GM23248 (cell line): Measurements from ENCODE around the gene RNF213. TPM values are rescaled to one million over a fixed set of nuclear protein-coding genes. Genes with fewer than 3 reads are reported as not detected.
A peak's percentile ranks its signal among the peaks of the same experiment; 100 is the strongest.
"Not testable (repeated sequence)": the region's sequence is repeated elsewhere in the genome, so short reads cannot be mapped to it uniquely, and the experiment has no call there.

Experiments used
- DNase-seq: peaks from one replicate; pipeline ENCODE4 v3.0.0-alpha.2; 2015
- H2AFZ ChIP-seq: fragments of 200-600 bp; sonication (generic); 2 replicates; pipeline ENCODE4 v1.6.1; 2016; ENCODE audit warnings: antibody characterized with exemption
- H3F3A ChIP-seq: fragments of 200-600 bp; sonication (generic); 2 replicates; pipeline ENCODE4 v1.6.1; 2016; ENCODE audit warnings: mild to moderate bottlenecking, antibody characterized with exemption, mixed run types; ENCODE audit not compliant: insufficient read depth
- H3K27ac ChIP-seq: fragments of 200-600 bp; sonication (generic); 2 replicates; pipeline ENCODE4 v1.5.1; 2016; ENCODE audit warnings: mild to moderate bottlenecking
- H3K27me3 ChIP-seq: fragments of 200-600 bp; sonication (generic); replicated peaks from 2 replicates; pipeline ENCODE4 v1.6.1; 2016; ENCODE audit warnings: mild to moderate bottlenecking; ENCODE audit not compliant: insufficient read depth
- H3K36me3 ChIP-seq: fragments of 200-600 bp; sonication (generic); 2 replicates; pipeline ENCODE4 v1.6.1; 2016; ENCODE audit warnings: low read depth, mild to moderate bottlenecking
- H3K4me1 ChIP-seq: fragments of 200-600 bp; sonication (generic); 2 replicates; pipeline ENCODE4 v1.6.1; 2016; ENCODE audit warnings: mild to moderate bottlenecking; ENCODE audit not compliant: insufficient read depth
- H3K4me2 ChIP-seq: fragments of 200-600 bp; sonication (generic); one replicate; pipeline ENCODE4 v1.6.1; 2016; ENCODE audit warnings: mild to moderate bottlenecking; ENCODE audit not compliant: unreplicated experiment
- H3K4me3 ChIP-seq: fragments of 200-600 bp; sonication (generic); 2 replicates; pipeline ENCODE4 v1.5.1; 2016; ENCODE audit warnings: mild to moderate bottlenecking
- H3K79me2 ChIP-seq: fragments of 200-600 bp; sonication (generic); 2 replicates; pipeline ENCODE4 v1.6.1; 2016; ENCODE audit warnings: mild to moderate bottlenecking; ENCODE audit not compliant: insufficient read depth
- H3K9ac ChIP-seq: fragments of 200-600 bp; sonication (generic); 2 replicates; pipeline ENCODE4 v1.6.1; 2016; ENCODE audit warnings: mild to moderate bottlenecking
- H3K9me2 ChIP-seq: fragments of 200-600 bp; sonication (generic); 2 replicates; pipeline ENCODE4 v1.6.1; 2016; ENCODE audit warnings: mixed run types, mild to moderate bottlenecking, moderate library complexity; ENCODE audit not compliant: insufficient read depth
- H3K9me3 ChIP-seq: fragments of 200-600 bp; sonication (generic); one replicate; pipeline ENCODE4 v1.6.1; 2017; ENCODE audit warnings: low read depth
- H4K20me1 ChIP-seq: fragments of 200-600 bp; sonication (generic); 2 replicates; pipeline ENCODE4 v1.6.0; 2016; ENCODE audit not compliant: insufficient read depth
- EZH2 ChIP-seq: fragments of 200-600 bp; sonication (generic); IDR thresholded peaks from 2 replicates; pipeline ENCODE4 v1.6.1; 2018; ENCODE audit warnings: antibody characterized with exemption, mild to moderate bottlenecking; ENCODE audit not compliant: insufficient read depth, poor library complexity, severe bottlenecking
- EZH2phosphoT487 ChIP-seq: fragments of 200-600 bp; sonication (generic); IDR thresholded peaks from 2 replicates; pipeline ENCODE4 v1.6.1; 2018; ENCODE audit warnings: antibody characterized with exemption, moderate library complexity, mild to moderate bottlenecking, low read depth; ENCODE audit not compliant: insufficient read depth
- WGBS, 2 experiments: methylation state at CpG; one replicate each; pipeline ENCODE4 v1.1.6; 2015 to 2017; ENCODE audit warnings: low lambda C conversion rate in 2 of 2, low coverage in 1 of 2; ENCODE audit errors: missing lambda C conversion rate in 2 of 2; 5-methylcytosine and 5-hydroxymethylcytosine counted together
- in situ Hi-C: fragments of 300-500 bp; cut with MboI; formaldehyde crosslinking; loops from 2 replicates; pipeline ENCODE4 v1.15.0; 2020
- polyA plus RNA-seq: library from polyadenylated mRNA; unstranded; fragments of >200 nt; fragmentation: Nextera tagmentation; extraction: Ambion mirVana; gene quantifications from 2 replicates; pipeline ENCODE4 v1.2.1, GENCODE V29; 2016
- total RNA-seq: library from RNA; depleted of rRNA; stranded (reverse); fragments of >200 nt; shearing (Covaris generic); gene quantifications from 2 replicates; pipeline ENCODE4 v1.2.3, GENCODE V29; 2014

The RNF213 gene
- total and polyA plus RNA-seq, 2 experiments from 2014 or later = 18.8 to 45.0 TPM

GRCh38 chr17:80257716-80258213 lies 2.9 kb upstream of the RNF213 start:
- no peak overlapping the region for H3K27ac ChIP-seq
- no peaks in the 10 kb centered on the region for H3K27me3 ChIP-seq
- no peak overlapping the region for H3K4me3 ChIP-seq
- H3F3A ChIP-seq = peaks cover 35% of the 10 kb centered on the region
- WGBS, 2 experiments = 75 to 80% methylated on average over 14 of the region's 14 CpGs
- H3K9me2 ChIP-seq = no peaks in the 10 kb centered on the region
- H3K9me3 ChIP-seq = no peaks in the 10 kb centered on the region
- in situ Hi-C loops = no loop called here
- H2AFZ ChIP-seq = no peak overlapping the region
- DNase-seq = no peak
- TF ChIP-seq EZH2 (no peak), EZH2phosphoT487 (no peak)
- H4K20me1 ChIP-seq = no peaks in the 10 kb centered on the region
- H3K36me3 ChIP-seq = no peaks in the 10 kb centered on the region
- H3K79me2 ChIP-seq = peaks cover 12% of the 10 kb centered on the region
- peaks cover 25% of the 10 kb centered on the region for H3K4me1 ChIP-seq
- no peak overlapping the region for H3K4me2 ChIP-seq
- no peak overlapping the region for H3K9ac ChIP-seq

- H4K20me1 ChIP-seq, H3K4me3 ChIP-seq: not testable (repeated sequence)
- WGBS, 2 experiments = 81% methylated on average over 2 of the region's 2 CpGs
Observed at GRCh38 chr17:80258296-80258695, 2.4 kb upstream of the RNF213 start.

GRCh38 chr17:80259457-80260068 lies 1.1 kb upstream of the RNF213 start:
- Histone ChIP-seq H3K4me3 (peak overlapping the region; percentile 66), H3K4me2 (peak overlapping the region; percentile 41), H4K20me1 (no peaks in the 10 kb centered on the region), H3K27ac (peak overlapping the region; percentile 74), H3K9me2 (no peaks in the 10 kb centered on the region), H3K27me3 (no peaks in the 10 kb centered on the region), H3K4me1 (peaks cover 27% of the 10 kb centered on the region), H3K9ac (peak overlapping the region; percentile 81), H3F3A (peaks cover 31% of the 10 kb centered on the region), H2AFZ (peak overlapping the region; percentile 49; the same call in 1 of the 2 replicates), H3K79me2 (peaks cover 28% of the 10 kb centered on the region), H3K36me3 (no peaks in the 10 kb centered on the region), H3K9me3 (no peaks in the 10 kb centered on the region)
- TF ChIP-seq EZH2phosphoT487 = no peak
- no peak for TF ChIP-seq EZH2
- DNase-seq = peak; percentile 47
- in situ Hi-C loops = no loop called here
- WGBS, 2 experiments = 59 to 62% methylated on average over 18 of the region's 18 CpGs

More at GRCh38 chr17:80258296-80258695, 2.4 kb upstream of the RNF213 start:
- H3K4me2 ChIP-seq, H3K9me3 ChIP-seq, H3K27ac ChIP-seq, H3K27me3 ChIP-seq, H3K36me3 ChIP-seq, in situ Hi-C loops, H3K9me2 ChIP-seq, DNase-seq, H2AFZ ChIP-seq, H3K9ac ChIP-seq: not testable (repeated sequence)
- Histone ChIP-seq H3K4me1 (peaks cover 25% of the 10 kb centered on the region), H3F3A (peaks cover 35% of the 10 kb centered on the region), H3K79me2 (peaks cover 15% of the 10 kb centered on the region)

- peak overlapping the region; percentile 66 for H3K4me3 ChIP-seq
- H2AFZ ChIP-seq = peak overlapping the region; percentile 49; the same call in 1 of the 2 replicates
- peaks cover 22% of the 10 kb centered on the region for H3K4me1 ChIP-seq
- peak overlapping the region; percentile 81 for H3K9ac ChIP-seq
- H3K36me3 ChIP-seq = no peaks in the 10 kb centered on the region
- H3K27ac ChIP-seq = peak overlapping the region; percentile 74
- no peaks in the 10 kb centered on the region for H3K9me2 ChIP-seq
- DNase-seq = peak; percentile 85
- in situ Hi-C loops = no loop called here
- peak overlapping the region; percentile 41 for H3K4me2 ChIP-seq
- TF ChIP-seq EZH2phosphoT487 (no peak), EZH2 (no peak)
- peaks cover 33% of the 10 kb centered on the region for H3K79me2 ChIP-seq
- 3% methylated on average over 22 to 30 of the region's 63 CpGs for WGBS, 2 experiments
- H3K9me3 ChIP-seq = no peaks in the 10 kb centered on the region
- no peaks in the 10 kb centered on the region for H3K27me3 ChIP-seq
- H3F3A ChIP-seq = peaks cover 25% of the 10 kb centered on the region
- no peaks in the 10 kb centered on the region for H4K20me1 ChIP-seq
Observed at GRCh38 chr17:80260069-80260535, 550 bp upstream of the RNF213 start.
